Measurements from ENCODE around the gene RALGPS1. TPM values are rescaled to one million over a fixed set of nuclear protein-coding genes. Genes with fewer than 3 reads are reported as not detected.

RALGPS1 gene
- total and polyA plus RNA-seq, 2 experiments from 2014 or later = 13.1 to 22.1 TPM

DNA sequence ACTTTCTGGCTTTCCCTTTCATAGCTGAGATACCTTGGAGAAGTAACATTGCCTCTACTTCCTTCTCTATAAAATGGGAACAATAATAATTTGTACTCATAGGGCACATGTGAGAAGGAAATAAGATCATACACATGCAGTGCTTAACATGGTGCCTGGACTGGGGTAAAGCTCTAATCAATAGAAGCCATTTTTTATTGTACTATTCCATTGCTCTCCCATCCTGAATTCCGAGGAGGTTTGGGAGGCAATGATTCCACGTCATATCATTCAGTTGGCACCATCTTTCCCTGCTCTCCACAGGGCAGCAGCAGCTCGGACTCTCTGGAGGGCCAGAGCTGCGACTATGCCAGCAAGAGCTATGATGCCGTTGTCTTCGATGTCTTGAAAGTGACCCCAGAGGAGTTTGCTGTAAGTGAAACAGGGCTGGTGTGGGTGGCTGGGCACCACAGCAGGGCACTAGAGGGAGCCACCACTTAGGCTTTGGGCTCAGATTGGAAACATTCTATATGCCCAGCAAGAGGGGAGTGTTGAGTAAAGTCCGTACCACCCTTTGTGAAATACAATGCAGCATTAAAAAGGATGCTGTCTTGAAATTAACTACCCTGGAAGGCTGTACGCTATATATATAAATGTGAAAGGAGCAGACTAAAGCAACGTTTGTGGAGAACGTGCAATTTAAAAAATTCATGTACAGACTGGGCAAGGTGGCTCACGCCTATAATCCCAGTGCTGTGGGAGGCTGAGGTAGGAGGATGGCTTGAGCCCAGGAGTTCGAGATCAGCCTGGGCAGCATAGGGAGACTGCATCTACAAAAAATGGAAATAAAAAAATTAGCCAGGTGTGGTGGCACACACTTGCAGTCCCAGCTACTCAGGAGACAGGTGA lies 51.2 kb downstream of the RALGPS1 start:
- no peaks in the 10 kb centered on the region for H4K20me1 ChIP-seq (ENCODE audit: insufficient read depth, poor library complexity, severe bottlenecking)
- TF ChIP-seq EZH2 (IDR thresholded peaks at IDR 0.05; ENCODE audit: borderline replicate concordance) = no peak
- TF ChIP-seq CTCF (IDR thresholded peaks at IDR 0.05; ENCODE audit: poor library complexity) = peak; percentile 56
- TF ChIP-seq EZH2phosphoT487 (IDR thresholded peaks at IDR 0.05; ENCODE audit: low read depth, severe bottlenecking, unreplicated experiment) = no peak
- H3K4me3 ChIP-seq = no peak overlapping the region
- H3K4me2 ChIP-seq = no peak overlapping the region
- no peaks in the 10 kb centered on the region for H3K9me2 ChIP-seq (replicated peaks; ENCODE audit: insufficient read depth)
- WGBS (ENCODE audit: low lambda C conversion rate, missing lambda C conversion rate) = 86% methylated on average over 12 of the region's 12 CpGs
- no peak overlapping the region for H2AFZ ChIP-seq
- H3K79me2 ChIP-seq = peaks cover 3% of the 10 kb centered on the region
- no peaks in the 10 kb centered on the region for H3K36me3 ChIP-seq (replicated peaks; ENCODE audit: insufficient read depth, low read depth)
- no peaks in the 10 kb centered on the region for H3K9me3 ChIP-seq (ENCODE audit: low read depth)
- no peaks in the 10 kb centered on the region for H3K4me1 ChIP-seq (ENCODE audit: insufficient read depth)
- no peaks in the 10 kb centered on the region for H3K27me3 ChIP-seq
- no peak overlapping the region for H3K27ac ChIP-seq
- DNase-seq (ENCODE audit: low spot score) = peak; percentile 43

GRCh38 chr9:126971261-126971660 lies 56.7 kb downstream of the RALGPS1 start:
- no peak overlapping the region for H3K4me3 ChIP-seq
- H3K9me2 ChIP-seq (replicated peaks; ENCODE audit: insufficient read depth) = no peaks in the 10 kb centered on the region
- no peaks in the 10 kb centered on the region for H4K20me1 ChIP-seq (ENCODE audit: insufficient read depth, poor library complexity, severe bottlenecking)
- no peaks in the 10 kb centered on the region for H3K36me3 ChIP-seq (replicated peaks; ENCODE audit: insufficient read depth, low read depth)
- no peaks in the 10 kb centered on the region for H3K9me3 ChIP-seq (ENCODE audit: low read depth)
- H2AFZ ChIP-seq = no peak overlapping the region
- H3K79me2 ChIP-seq = no peaks in the 10 kb centered on the region
- TF ChIP-seq EZH2phosphoT487 (IDR thresholded peaks at IDR 0.05; ENCODE audit: low read depth, severe bottlenecking, unreplicated experiment) = no peak
- no peak for TF ChIP-seq CTCF (IDR thresholded peaks at IDR 0.05; ENCODE audit: poor library complexity)
- no peak for TF ChIP-seq EZH2 (IDR thresholded peaks at IDR 0.05; ENCODE audit: borderline replicate concordance)
- no peaks in the 10 kb centered on the region for H3K4me1 ChIP-seq (ENCODE audit: insufficient read depth)
- no peak for DNase-seq (ENCODE audit: low spot score)
- H3K27ac ChIP-seq = no peak overlapping the region
- WGBS (ENCODE audit: low lambda C conversion rate, missing lambda C conversion rate) = 99% methylated on average over 2 of the region's 2 CpGs
- H3K27me3 ChIP-seq = no peaks in the 10 kb centered on the region
- no peak overlapping the region for H3K4me2 ChIP-seq

DNA sequence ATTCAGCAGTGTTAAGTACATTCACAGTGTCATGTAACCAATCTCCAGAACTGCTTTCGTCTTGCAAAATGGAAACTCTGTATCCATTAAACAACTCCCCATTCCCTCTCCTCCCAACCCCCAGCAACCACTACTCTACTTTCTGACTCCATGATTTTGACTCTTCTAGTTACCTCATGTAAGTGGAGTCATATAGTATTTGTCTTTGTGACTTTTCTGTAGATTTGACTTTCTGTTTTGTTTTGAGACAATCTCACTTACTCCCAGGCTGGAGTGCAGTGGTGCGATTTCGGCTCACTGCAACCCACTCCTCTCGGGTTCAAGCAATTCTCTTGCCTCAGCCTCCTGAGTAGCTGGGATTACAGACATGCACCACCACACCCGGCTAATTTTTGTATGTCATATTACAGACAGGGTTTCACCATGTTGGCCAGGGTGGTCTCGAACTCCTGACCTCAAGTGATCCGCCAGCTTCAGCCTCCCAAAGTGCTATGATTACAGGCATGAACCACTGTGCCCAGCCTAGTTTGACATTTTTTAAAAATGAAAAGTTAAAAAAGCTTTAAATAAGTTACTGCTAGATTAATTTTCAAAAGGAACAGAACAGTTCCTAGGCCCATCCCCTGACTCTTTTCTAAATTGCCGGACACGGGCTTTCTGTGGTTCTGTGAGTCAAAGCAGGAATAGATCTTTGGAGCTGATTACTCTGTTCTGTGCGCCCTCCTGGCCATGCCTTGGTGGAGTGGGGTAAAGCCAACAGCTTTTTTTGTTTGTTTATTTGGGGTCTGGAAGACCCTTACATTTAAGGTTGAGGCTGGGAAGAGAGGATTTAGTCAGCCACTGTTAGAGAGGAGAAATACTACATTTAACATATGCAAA lies 59.3 kb downstream of the RALGPS1 start:
- H3K4me3 ChIP-seq = no peak overlapping the region
- H3K9me2 ChIP-seq (replicated peaks; ENCODE audit: insufficient read depth) = no peaks in the 10 kb centered on the region
- 94% methylated on average over 10 of the region's 10 CpGs for WGBS (ENCODE audit: low lambda C conversion rate, missing lambda C conversion rate)
- H3K36me3 ChIP-seq (replicated peaks; ENCODE audit: insufficient read depth, low read depth) = no peaks in the 10 kb centered on the region
- H3K27ac ChIP-seq = no peak overlapping the region
- H3K4me2 ChIP-seq = no peak overlapping the region
- H3K9me3 ChIP-seq (ENCODE audit: low read depth) = no peaks in the 10 kb centered on the region
- DNase-seq (ENCODE audit: low spot score) = no peak
- no peaks in the 10 kb centered on the region for H4K20me1 ChIP-seq (ENCODE audit: insufficient read depth, poor library complexity, severe bottlenecking)
- no peaks in the 10 kb centered on the region for H3K79me2 ChIP-seq
- no peaks in the 10 kb centered on the region for H3K4me1 ChIP-seq (ENCODE audit: insufficient read depth)
- no peaks in the 10 kb centered on the region for H3K27me3 ChIP-seq
- no peak for TF ChIP-seq CTCF (IDR thresholded peaks at IDR 0.05; ENCODE audit: poor library complexity)
- TF ChIP-seq EZH2phosphoT487 (IDR thresholded peaks at IDR 0.05; ENCODE audit: low read depth, severe bottlenecking, unreplicated experiment) = no peak
- TF ChIP-seq EZH2 (IDR thresholded peaks at IDR 0.05; ENCODE audit: borderline replicate concordance) = no peak
- no peak overlapping the region for H2AFZ ChIP-seq
